ENCODE measurements around the gene RIMS1. TPM values are rescaled to one million over a fixed set of nuclear protein-coding genes. Genes with fewer than 3 reads are reported as not detected.
"Not testable (repeated sequence)": the region's sequence is repeated elsewhere in the genome, so short reads cannot be mapped to it uniquely, and the experiment has no call there.

The RIMS1 gene
- total RNA-seq, 1 experiment from 2014 or later: not detected

- DNase-seq (ENCODE audit: low read depth, low spot score): peak; percentile 37
- in situ Hi-C loops (cut with HindIII; ENCODE audit: low pct_unique_long_range_greater_than_20kb, low sequenced_read_pairs): no loop called here
Observed at GRCh38 chr6:71965404-71965803, 79.1 kb downstream of the RIMS1 start.

GRCh38 chr6:71967436-71967835, 81.1 kb downstream of the RIMS1 start:
- no peak for DNase-seq (ENCODE audit: low read depth, low spot score)
- in situ Hi-C loops (cut with HindIII; ENCODE audit: low pct_unique_long_range_greater_than_20kb, low sequenced_read_pairs): no loop called here

- no peak for DNase-seq (ENCODE audit: low read depth, low spot score)
- in situ Hi-C loops (cut with HindIII; ENCODE audit: low pct_unique_long_range_greater_than_20kb, low sequenced_read_pairs): no loop called here
Observed at GRCh38 chr6:71977884-71978283, 91.5 kb downstream of the RIMS1 start.

- in situ Hi-C loops (cut with HindIII; ENCODE audit: low pct_unique_long_range_greater_than_20kb, low sequenced_read_pairs): no loop called here
- DNase-seq (ENCODE audit: low read depth, low spot score): no peak
Observed at GRCh38 chr6:71979911-71980310, 93.6 kb downstream of the RIMS1 start.

- DNase-seq (ENCODE audit: low read depth, low spot score): no peak
- in situ Hi-C loops (cut with HindIII; ENCODE audit: low pct_unique_long_range_greater_than_20kb, low sequenced_read_pairs): no loop called here
Observed at GRCh38 chr6:71982389-71982788, 96.0 kb downstream of the RIMS1 start.

GRCh38 chr6:71983131-71983530, 96.8 kb downstream of the RIMS1 start:
- no peak for DNase-seq (ENCODE audit: low read depth, low spot score)
- in situ Hi-C loops (cut with HindIII; ENCODE audit: low pct_unique_long_range_greater_than_20kb, low sequenced_read_pairs): no loop called here

- in situ Hi-C loops (cut with HindIII; ENCODE audit: low pct_unique_long_range_greater_than_20kb, low sequenced_read_pairs): no loop called here
- no peak for DNase-seq (ENCODE audit: low read depth, low spot score)
Observed at GRCh38 chr6:71994705-71995271, 108.4 kb downstream of the RIMS1 start.

- no peak for DNase-seq (ENCODE audit: low read depth, low spot score)
- in situ Hi-C loops (cut with HindIII; ENCODE audit: low pct_unique_long_range_greater_than_20kb, low sequenced_read_pairs): no loop called here
Observed at GRCh38 chr6:71997341-71997740, 111.0 kb downstream of the RIMS1 start.

GRCh38 chr6:72002415-72002814, 116.1 kb downstream of the RIMS1 start:
- in situ Hi-C loops (cut with HindIII; ENCODE audit: low pct_unique_long_range_greater_than_20kb, low sequenced_read_pairs): no loop called here
- no peak for DNase-seq (ENCODE audit: low read depth, low spot score)

- in situ Hi-C loops (cut with HindIII; ENCODE audit: low pct_unique_long_range_greater_than_20kb, low sequenced_read_pairs); DNase-seq (ENCODE audit: low read depth, low spot score): not testable (repeated sequence)
Observed at GRCh38 chr6:72006591-72006990, 120.2 kb downstream of the RIMS1 start.

- in situ Hi-C loops (cut with HindIII; ENCODE audit: low pct_unique_long_range_greater_than_20kb, low sequenced_read_pairs): no loop called here
- no peak for DNase-seq (ENCODE audit: low read depth, low spot score)
Observed at GRCh38 chr6:72022830-72023229, 136.5 kb downstream of the RIMS1 start.

GRCh38 chr6:72031471-72031870, 145.1 kb downstream of the RIMS1 start:
- no peak for DNase-seq (ENCODE audit: low read depth, low spot score)
- in situ Hi-C loops (cut with HindIII; ENCODE audit: low pct_unique_long_range_greater_than_20kb, low sequenced_read_pairs): no loop called here

- in situ Hi-C loops (cut with HindIII; ENCODE audit: low pct_unique_long_range_greater_than_20kb, low sequenced_read_pairs): no loop called here
Observed at GRCh38 chr6:72032086-72032485, 145.7 kb downstream of the RIMS1 start.

GRCh38 chr6:72035486-72035885, 149.1 kb downstream of the RIMS1 start:
- DNase-seq (ENCODE audit: low read depth, low spot score): no peak
- in situ Hi-C loops (cut with HindIII; ENCODE audit: low pct_unique_long_range_greater_than_20kb, low sequenced_read_pairs): no loop called here

More at GRCh38 chr6:72032086-72032485, 145.7 kb downstream of the RIMS1 start:
- DNase-seq (ENCODE audit: low read depth, low spot score): no peak

GRCh38 chr6:72035966-72036365, 149.6 kb downstream of the RIMS1 start:
- DNase-seq (ENCODE audit: low read depth, low spot score): no peak
- in situ Hi-C loops (cut with HindIII; ENCODE audit: low pct_unique_long_range_greater_than_20kb, low sequenced_read_pairs): no loop called here

- no peak for DNase-seq (ENCODE audit: low read depth, low spot score)
- in situ Hi-C loops (cut with HindIII; ENCODE audit: low pct_unique_long_range_greater_than_20kb, low sequenced_read_pairs): no loop called here
Observed at GRCh38 chr6:72037006-72037405, 150.7 kb downstream of the RIMS1 start.

- no peak for DNase-seq (ENCODE audit: low read depth, low spot score)
- in situ Hi-C loops (cut with HindIII; ENCODE audit: low pct_unique_long_range_greater_than_20kb, low sequenced_read_pairs): no loop called here
Observed at GRCh38 chr6:72040111-72040510, 153.8 kb downstream of the RIMS1 start.

GRCh38 chr6:72042088-72042487, 155.7 kb downstream of the RIMS1 start:
- in situ Hi-C loops (cut with HindIII; ENCODE audit: low pct_unique_long_range_greater_than_20kb, low sequenced_read_pairs): no loop called here
- DNase-seq (ENCODE audit: low read depth, low spot score): peak; percentile 30

GRCh38 chr6:72048080-72048479, 161.7 kb downstream of the RIMS1 start:
- DNase-seq (ENCODE audit: low read depth, low spot score): no peak
- in situ Hi-C loops (cut with HindIII; ENCODE audit: low pct_unique_long_range_greater_than_20kb, low sequenced_read_pairs): no loop called here

GRCh38 chr6:72049376-72049775, 163.0 kb downstream of the RIMS1 start:
- no peak for DNase-seq (ENCODE audit: low read depth, low spot score)
- in situ Hi-C loops (cut with HindIII; ENCODE audit: low pct_unique_long_range_greater_than_20kb, low sequenced_read_pairs): no loop called here

Measured in SK-MEL-5 (cell line).